Upper lobe of left lung (tissue), 4 donors: ENCODE data around the gene ZAP70.

ENCODE experiments used
- CTCF ChIP-seq, 6 experiments: fragments of 450-650 bp in 4 of 6; fragments of 200-600 bp in 2 of 6; sonication (generic) in 2 of 6; IDR thresholded peaks; one replicate each; pipeline ENCODE4 v1.5.1; 2016 to 2019; ENCODE audit warnings: antibody characterized with exemption in 6 of 6
- POLR2A ChIP-seq, 4 donors: fragments of 450-650 bp; IDR thresholded peaks; one replicate each; pipeline ENCODE4 v1.5.1; 2016 to 2017; ENCODE audit warnings: antibody characterized with exemption in 4 of 4, mild to moderate bottlenecking in 2 of 4
- POLR2AphosphoS5 ChIP-seq, 2 donors: sonication (generic); formaldehyde crosslinking; IDR thresholded peaks; one replicate each; pipeline ENCODE4 v1.5.1; 2017; ENCODE audit warnings: antibody characterized with exemption in 2 of 2

- TF ChIP-seq CTCF (IDR thresholded peaks at IDR 0.05) (no peak), POLR2A (IDR thresholded peaks at IDR 0.05) (no peak), POLR2AphosphoS5 (IDR thresholded peaks at IDR 0.05) (no peak)
Observed at GRCh38 chr2:97788986-97789644, 75.7 kb downstream of the ZAP70 start.
